Activated T-cell treated with anti-CD3 and anti-CD28 coated beads, Interleukin-2, amount 50 U/mL, for 4 hours (primary cell): Measurements from ENCODE around the gene COX19. TPM values are rescaled to one million over a fixed set of nuclear protein-coding genes. Genes with fewer than 3 reads are reported as not detected.
"Not testable (repeated sequence)": the region's sequence is repeated elsewhere in the genome, so short reads cannot be mapped to it uniquely, and the experiment has no call there.

ENCODE experiments used
- ATAC-seq, 2 donors: fragments of 200-7000 bp; cut with Tn5 transposase; one replicate each; pipeline ENCODE4 v1.10.0; 2021
- DNase-seq: peaks from one replicate; pipeline ENCODE4 v3.0.0-alpha.2; 2020
- H3K27me3 Mint-ChIP-seq: one replicate; pipeline ENCODE4 v1.8.0; 2021; ENCODE audit warnings: low read depth, mixed read lengths
- H3K36me3 Mint-ChIP-seq: one replicate; pipeline ENCODE4 v1.8.0; 2022; ENCODE audit warnings: mixed read lengths; ENCODE audit not compliant: insufficient read depth
- H3K4me1 Mint-ChIP-seq: one replicate; pipeline ENCODE4 v1.8.0; 2021; ENCODE audit warnings: low read depth, mixed read lengths
- H3K4me3 Mint-ChIP-seq: one replicate; pipeline ENCODE4 v1.8.0; 2021; ENCODE audit warnings: mild to moderate bottlenecking, moderate library complexity, mixed read lengths
- H3K9me3 Mint-ChIP-seq: one replicate; pipeline ENCODE4 v1.8.0; 2021; ENCODE audit warnings: mixed read lengths
- total RNA-seq, 3 donors: library from RNA; stranded (reverse); gene quantifications; one replicate each; pipeline ENCODE4 v1.2.1, GENCODE V29; 2021

Gene COX19
- total RNA-seq, 3 donors from 2014 or later, result 17.5 to 19.0 (median 18.9) TPM

GRCh38 chr7:931871-932650 lies 43.3 kb downstream of the COX19 start:
- no peak for ATAC-seq
- H3K4me1 Mint-ChIP-seq, result peaks cover 31% of the 10 kb centered on the region
- H3K4me3 Mint-ChIP-seq, result no peak overlapping the region
- H3K27me3 Mint-ChIP-seq, result no peaks in the 10 kb centered on the region
- no peaks in the 10 kb centered on the region for H3K36me3 Mint-ChIP-seq
- H3K9me3 Mint-ChIP-seq, result no peaks in the 10 kb centered on the region
- no peak for DNase-seq

GRCh38 chr7:930975-931758 lies 44.2 kb downstream of the COX19 start:
- H3K9me3 Mint-ChIP-seq, result no peaks in the 10 kb centered on the region

DNA sequence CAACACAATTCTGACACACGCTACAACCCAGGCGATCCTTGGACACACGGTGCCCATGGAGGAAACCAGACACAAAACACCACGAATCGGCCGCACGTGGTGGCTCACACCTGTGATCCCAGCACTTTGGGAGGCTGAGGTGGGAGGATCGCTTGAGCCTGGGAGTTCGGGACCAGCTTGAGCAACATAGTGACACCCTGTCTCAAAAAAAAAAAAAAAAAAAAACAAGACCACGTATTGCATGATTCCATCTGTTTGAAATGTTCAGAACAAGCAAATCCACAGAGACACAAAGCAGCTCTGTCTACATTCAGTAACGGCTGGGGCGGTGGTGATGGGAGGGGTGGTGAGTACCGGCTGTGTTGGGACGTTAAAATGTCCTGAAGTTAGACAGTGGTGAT lies 46.0 kb downstream of the COX19 start:
- Mint-ChIP-seq H3K4me1 (peaks cover 36% of the 10 kb centered on the region), H3K4me3 (peak overlapping the region; percentile 46), H3K9me3 (no peaks in the 10 kb centered on the region), H3K27me3 (no peaks in the 10 kb centered on the region), H3K36me3 (no peaks in the 10 kb centered on the region)
- DNase-seq (no peak), ATAC-seq (no peak)

More at GRCh38 chr7:930975-931758, 44.2 kb downstream of the COX19 start:
- Mint-ChIP-seq H3K4me1 (peaks cover 26% of the 10 kb centered on the region), H3K4me3 (no peak overlapping the region), H3K36me3 (no peaks in the 10 kb centered on the region), H3K27me3 (no peaks in the 10 kb centered on the region)
- DNase-seq (no peak), ATAC-seq (no peak)

DNA sequence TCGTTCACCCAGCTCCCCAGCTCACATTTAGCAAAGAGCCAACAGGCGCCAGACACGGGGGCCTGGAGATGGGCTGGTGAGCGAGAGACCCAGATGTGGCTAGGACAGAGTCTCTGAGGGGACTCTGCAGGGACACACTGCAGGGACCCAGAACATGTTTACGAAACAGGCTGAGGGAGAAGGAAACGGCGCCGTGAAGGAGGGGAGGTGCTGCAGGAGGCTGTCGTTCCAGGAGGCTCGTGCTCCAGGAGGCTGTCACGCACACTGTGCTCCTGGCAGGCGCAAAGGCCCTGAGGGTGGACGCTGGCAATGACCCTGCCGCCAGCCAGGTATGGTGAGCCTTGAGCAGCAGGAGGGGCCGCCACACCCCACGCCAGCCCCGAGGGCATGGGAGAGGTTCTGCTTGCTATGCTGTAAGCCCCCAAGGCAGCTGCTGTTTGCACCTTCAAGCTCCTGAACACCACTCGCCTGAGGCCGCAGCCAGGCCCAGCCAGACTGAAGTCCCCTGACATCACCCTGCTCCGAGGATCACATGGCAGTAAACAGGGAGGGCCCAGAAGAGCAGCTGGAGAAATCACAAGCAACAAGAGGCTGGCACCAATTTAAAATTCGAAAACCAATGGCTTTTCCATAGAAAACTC lies 48.2 kb downstream of the COX19 start:
- peak overlapping the region; percentile 19 for H3K4me3 Mint-ChIP-seq
- DNase-seq (peak; percentile 4), ATAC-seq (no peak)
- no peaks in the 10 kb centered on the region for H3K36me3 Mint-ChIP-seq
- H3K27me3 Mint-ChIP-seq, result no peaks in the 10 kb centered on the region
- peaks cover 47% of the 10 kb centered on the region for H3K4me1 Mint-ChIP-seq
- no peaks in the 10 kb centered on the region for H3K9me3 Mint-ChIP-seq

DNA sequence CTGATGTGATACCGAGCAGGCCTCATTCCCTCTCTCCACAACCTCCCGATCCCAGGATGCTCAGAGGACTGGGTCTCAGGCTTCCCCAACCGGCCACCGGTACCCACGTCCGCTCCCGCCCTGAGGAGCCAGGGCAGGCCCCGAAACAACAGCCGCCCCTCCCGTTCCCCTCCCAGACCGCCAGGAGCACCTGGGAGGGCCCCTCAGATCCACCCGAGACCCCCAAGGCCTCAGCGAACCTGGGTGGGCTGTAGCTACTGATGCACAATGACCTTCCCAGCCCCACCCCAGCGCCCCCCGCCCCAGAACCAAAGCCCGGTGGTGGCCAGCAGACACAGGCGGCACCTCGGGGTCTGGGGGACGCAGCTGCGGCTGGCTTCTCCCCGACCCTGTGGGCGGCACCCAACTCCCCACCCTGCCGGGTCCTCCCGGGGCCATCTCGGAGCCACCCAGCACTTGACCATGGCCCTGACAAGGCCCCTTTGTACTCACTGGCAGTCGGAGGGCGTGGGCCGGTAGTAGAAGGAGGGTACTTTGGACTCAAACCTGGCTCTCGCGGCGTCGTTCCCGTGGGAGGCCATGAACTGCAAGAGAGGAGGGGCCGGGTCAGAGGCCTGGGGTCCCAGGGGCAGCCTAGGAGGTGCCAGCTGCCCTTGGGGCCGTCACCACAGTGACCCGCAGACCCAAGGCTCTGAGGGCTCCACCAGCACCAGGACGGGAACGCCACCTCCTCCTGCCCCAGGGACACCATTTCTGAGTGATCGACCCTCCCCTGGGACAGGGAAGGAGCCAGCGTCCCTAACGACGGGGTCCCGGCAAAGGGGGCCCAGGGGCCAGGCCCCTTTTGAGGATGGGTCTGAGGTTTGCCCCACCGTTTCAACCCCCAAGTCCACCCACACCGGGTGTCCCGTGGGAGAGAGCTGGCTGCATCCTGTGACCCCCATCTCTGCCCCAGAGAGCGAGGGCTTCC lies 49.0 kb downstream of the COX19 start:
- Mint-ChIP-seq H3K4me1 (peaks cover 52% of the 10 kb centered on the region), H3K27me3 (no peaks in the 10 kb centered on the region), H3K36me3 (no peaks in the 10 kb centered on the region), H3K4me3 (no peak overlapping the region), H3K9me3 (no peaks in the 10 kb centered on the region)
- DNase-seq, result peak; percentile 3
- no peak for ATAC-seq

DNA sequence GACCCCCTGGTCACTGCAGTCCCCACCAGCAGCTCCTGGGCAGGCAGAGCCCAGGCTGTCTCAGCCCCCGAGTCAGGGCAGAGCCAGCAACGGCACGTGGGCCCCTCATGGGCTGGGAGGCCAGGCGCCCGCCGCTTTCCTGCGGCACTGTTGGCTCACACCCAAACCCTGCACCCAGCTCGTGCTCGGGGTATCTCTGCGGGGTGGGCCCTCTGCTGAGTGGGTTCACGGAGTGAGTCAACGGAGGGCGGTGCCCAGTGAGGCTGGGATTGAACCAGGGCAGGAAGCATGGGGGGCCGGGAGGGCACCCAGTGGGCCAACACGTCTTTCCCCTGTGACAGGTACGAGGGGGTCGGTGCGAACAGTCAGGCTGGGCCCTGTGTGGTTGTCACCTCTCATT lies 49.7 kb downstream of the COX19 start:
- DNase-seq (peak; percentile 66), ATAC-seq (peak; percentile 5 to 12)
- Mint-ChIP-seq H3K9me3 (no peaks in the 10 kb centered on the region), H3K27me3 (no peaks in the 10 kb centered on the region), H3K36me3 (no peaks in the 10 kb centered on the region), H3K4me3 (no peak overlapping the region), H3K4me1 (peaks cover 58% of the 10 kb centered on the region)

DNA sequence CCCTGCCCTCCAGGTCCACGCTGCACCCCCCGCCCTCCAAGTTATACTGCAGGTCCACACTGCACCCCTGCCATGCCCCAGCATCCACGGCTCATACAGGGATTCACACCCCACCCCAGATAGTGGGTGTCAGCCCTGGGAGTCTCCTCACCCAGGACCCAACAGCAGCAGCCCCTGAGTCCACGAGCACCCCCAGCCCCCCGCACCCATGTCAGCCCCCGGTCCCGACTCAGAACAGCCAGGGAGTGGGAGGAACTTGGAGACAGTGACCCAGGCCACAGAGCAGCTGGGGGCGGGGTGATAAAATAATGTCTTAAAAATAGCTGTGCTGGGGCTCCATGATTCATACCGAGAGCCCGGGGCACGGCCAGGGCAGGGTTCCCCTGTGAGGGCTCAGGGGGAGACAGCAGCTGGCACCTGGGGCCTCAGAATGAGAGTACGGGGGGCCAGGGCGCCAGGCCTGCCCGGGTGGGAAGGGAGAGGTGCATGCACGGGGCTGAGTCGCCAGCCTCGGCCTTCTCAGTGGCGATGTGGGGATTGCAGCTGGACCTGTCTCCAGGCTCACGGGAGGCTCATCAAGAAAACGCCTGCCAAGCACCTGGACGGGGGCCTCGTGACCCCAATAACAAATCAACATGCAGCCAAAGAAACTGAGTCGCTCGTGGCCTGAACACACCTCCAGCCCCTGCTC lies 50.7 kb downstream of the COX19 start:
- DNase-seq (peak; percentile 50), ATAC-seq (peak; percentile 32 to 33)
- H3K36me3 Mint-ChIP-seq, result no peaks in the 10 kb centered on the region
- peak overlapping the region; percentile 74 for H3K4me3 Mint-ChIP-seq
- peaks cover 55% of the 10 kb centered on the region for H3K4me1 Mint-ChIP-seq
- H3K9me3 Mint-ChIP-seq, result no peaks in the 10 kb centered on the region
- no peaks in the 10 kb centered on the region for H3K27me3 Mint-ChIP-seq

- H3K36me3 Mint-ChIP-seq, H3K4me3 Mint-ChIP-seq, ATAC-seq, H3K27me3 Mint-ChIP-seq, DNase-seq, H3K9me3 Mint-ChIP-seq: not testable (repeated sequence)
- H3K4me1 Mint-ChIP-seq, result peaks cover 51% of the 10 kb centered on the region
Measured at GRCh38 chr7:924042-924441, 51.3 kb downstream of the COX19 start.

DNA sequence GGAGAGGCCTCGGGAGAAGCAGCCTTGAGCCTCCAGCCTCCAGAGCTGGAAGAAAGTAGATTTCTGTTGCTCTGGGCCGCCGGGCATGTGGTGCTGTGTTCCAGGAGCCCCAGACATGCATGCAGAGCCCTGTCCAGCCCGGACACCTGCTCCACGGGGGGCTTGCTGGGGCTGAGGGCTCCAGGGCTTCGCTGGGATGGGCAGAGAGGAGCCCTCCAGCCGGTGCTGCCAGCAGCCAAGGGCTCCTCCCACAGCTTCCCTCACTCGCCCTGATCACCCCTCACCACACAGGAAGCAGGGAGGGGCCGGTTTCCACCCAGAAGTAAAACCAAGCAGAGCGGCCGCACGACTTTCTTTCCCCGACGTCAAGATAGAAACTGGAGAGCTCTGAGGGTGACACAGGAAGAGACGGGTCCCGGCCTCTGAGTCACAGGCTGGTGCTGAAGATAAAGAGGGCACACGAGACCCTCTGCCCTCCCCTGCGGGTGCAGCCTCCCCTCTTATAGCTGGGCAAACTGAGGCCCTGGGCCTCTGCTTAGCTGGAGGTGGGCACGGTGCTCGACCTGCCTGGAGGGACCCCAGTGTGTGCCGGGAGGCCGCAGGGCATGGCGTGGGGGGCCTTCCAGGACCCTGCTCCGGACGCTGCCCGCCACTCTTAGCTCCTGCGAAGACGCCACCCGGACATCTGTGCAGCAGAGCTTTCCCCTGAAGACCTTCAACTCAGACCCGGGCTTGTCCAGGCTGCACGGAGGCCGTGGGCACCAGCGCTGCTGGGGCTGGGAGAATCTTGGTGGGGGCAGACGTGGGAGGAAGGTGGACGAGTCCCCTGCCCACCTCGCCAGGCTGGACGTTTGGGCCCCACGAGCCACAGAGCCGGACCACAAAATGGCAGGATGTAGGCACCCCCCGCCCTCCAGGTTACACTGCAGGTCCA lies 52.0 kb downstream of the COX19 start:
- no peaks in the 10 kb centered on the region for H3K36me3 Mint-ChIP-seq
- peak; percentile 84 to 87 for ATAC-seq
- H3K27me3 Mint-ChIP-seq, result no peaks in the 10 kb centered on the region
- peak overlapping the region; percentile 77 for H3K4me3 Mint-ChIP-seq
- no peaks in the 10 kb centered on the region for H3K9me3 Mint-ChIP-seq
- DNase-seq, result peak; percentile 89
- peaks cover 45% of the 10 kb centered on the region for H3K4me1 Mint-ChIP-seq

GRCh38 chr7:922334-923107 lies 52.8 kb downstream of the COX19 start:
- Mint-ChIP-seq H3K36me3 (no peaks in the 10 kb centered on the region), H3K9me3 (no peaks in the 10 kb centered on the region), H3K27me3 (no peaks in the 10 kb centered on the region), H3K4me3 (peak overlapping the region; percentile 77), H3K4me1 (peaks cover 42% of the 10 kb centered on the region)
- DNase-seq (peak; percentile 53), ATAC-seq (peak; percentile 3 to 5)

- H3K4me1 Mint-ChIP-seq, result peaks cover 39% of the 10 kb centered on the region
- H3K36me3 Mint-ChIP-seq, result no peaks in the 10 kb centered on the region
- H3K9me3 Mint-ChIP-seq, result no peaks in the 10 kb centered on the region
- ATAC-seq (no peak), DNase-seq (no peak)
- no peaks in the 10 kb centered on the region for H3K27me3 Mint-ChIP-seq
- H3K4me3 Mint-ChIP-seq, result peak overlapping the region; percentile 31
Measured at GRCh38 chr7:921581-922333, 53.6 kb downstream of the COX19 start.
